Endothelial cell of umbilical vein (primary cell): Measurements from ENCODE around the gene MS4A6E. TPM values are rescaled to one million over a fixed set of nuclear protein-coding genes. Genes with fewer than 3 reads are reported as not detected.

Experiments
- BruUV-seq: library from RNA; stranded (reverse); fragments of 400-500 nt; replicated peaks from 2 replicates; lab custom pipeline; 2021; lab: Mats Ljungman, UMichigan
- CTCF ChIA-PET: fragments of 300-600, 350-600 bp; sonication (Branson Sonifier 250); formaldehyde crosslinking; loops from one replicate; lab custom pipeline; 2021; ENCODE audit warnings: antibody characterized with exemption, inconsistent platforms; lab: Charles Lee
- POLR2A ChIA-PET: fragments of 300-600, 350-600 bp; sonication (Branson Sonifier 250); formaldehyde crosslinking; loops from one replicate; lab custom pipeline; 2021; ENCODE audit warnings: antibody characterized with exemption, inconsistent platforms; lab: Charles Lee
- DNase-seq: peaks from one replicate; pipeline ENCODE4 v3.0.0-alpha.2; 2011; ENCODE audit warnings: low read depth, low spot score
- FAIRE-seq: peaks from 2 replicates; lab custom pipeline; 2011; peaks lifted over from hg19 to GRCh38; lab: Jason Lieb, UNC
- H2AFZ ChIP-seq: 2 replicates; pipeline ENCODE4 v1.6.0; 2012; ENCODE audit warnings: low read depth, low read length, control low read depth, inconsistent platforms
- H3K27ac ChIP-seq: 2 replicates; pipeline ENCODE4 v1.5.1; 2011; ENCODE audit warnings: low read depth, mild to moderate bottlenecking, control low read depth, low read length, moderate library complexity; ENCODE audit not compliant: insufficient read depth
- H3K27me3 ChIP-seq, 2 experiments: 2 replicates each; pipeline versions ENCODE4 v1.6.0 to v1.6.1; 2011; ENCODE audit warnings: low read length in 2 of 2, mixed read lengths in 1 of 2; ENCODE audit not compliant: control insufficient read depth in 2 of 2, insufficient read depth in 2 of 2
- H3K36me3 ChIP-seq, 2 experiments: 2 replicates in 1 of 2; 3 replicates in 1 of 2; pipeline ENCODE4 v1.5.1; 2011; ENCODE audit warnings: low read length in 2 of 2, mild to moderate bottlenecking in 1 of 2, moderate library complexity in 1 of 2; ENCODE audit not compliant: control insufficient read depth in 2 of 2, insufficient read depth in 2 of 2; ENCODE audit errors: extremely low read depth in 1 of 2
- H3K4me1 ChIP-seq: 3 replicates; pipeline ENCODE4 v1.5.1; 2011; ENCODE audit warnings: mild to moderate bottlenecking, low read length; ENCODE audit not compliant: control insufficient read depth, insufficient read depth; ENCODE audit errors: extremely low read depth
- H3K4me2 ChIP-seq: 2 replicates; pipeline ENCODE4 v1.6.1; 2011; ENCODE audit warnings: low read length, control low read depth, mixed read lengths; ENCODE audit not compliant: insufficient read depth
- H3K4me3 ChIP-seq, 3 experiments: fragments of 200-600 bp in 1 of 3; sonication (generic), shearing (Covaris generic) in 1 of 3; replicated peaks in 1 of 3; 2 replicates each; pipeline ENCODE4 v1.5.1; 2011 to 2016; ENCODE audit warnings: control low read depth in 3 of 3, low read length in 3 of 3, mild to moderate bottlenecking in 2 of 3, inconsistent platforms in 1 of 3, low read depth in 1 of 3, moderate library complexity in 1 of 3; ENCODE audit not compliant: insufficient read depth in 1 of 3
- H3K79me2 ChIP-seq: 2 replicates; pipeline ENCODE4 v1.6.0; 2012; ENCODE audit warnings: low read length, inconsistent platforms; ENCODE audit not compliant: control insufficient read depth, insufficient read depth
- H3K9ac ChIP-seq: replicated peaks from 2 replicates; pipeline ENCODE3; 2011; ENCODE audit warnings: low read length, control low read depth; ENCODE audit not compliant: insufficient read depth; ENCODE audit errors: extremely low read depth
- H3K9me1 ChIP-seq: replicated peaks from 3 replicates; pipeline ENCODE4 v1.6.0; 2011; ENCODE audit warnings: mild to moderate bottlenecking, low read length; ENCODE audit not compliant: control insufficient read depth, insufficient read depth; ENCODE audit errors: extremely low read depth
- H3K9me3 ChIP-seq: replicated peaks from 2 replicates; pipeline ENCODE4 v1.5.1; 2012; ENCODE audit warnings: low read length, inconsistent platforms; ENCODE audit not compliant: control insufficient read depth, insufficient read depth
- H4K20me1 ChIP-seq: replicated peaks from 2 replicates; pipeline ENCODE3; 2011; ENCODE audit warnings: mild to moderate bottlenecking, low read length; ENCODE audit not compliant: control insufficient read depth, insufficient read depth; ENCODE audit errors: extremely low read depth
- CTCF ChIP-seq, 2 donors: IDR thresholded peaks; 1 replicate in 1 of 2; 2 replicates in 1 of 2; pipeline ENCODE4 v1.5.1; 2011; ENCODE audit warnings: low read length in 2 of 2, mild to moderate bottlenecking in 2 of 2, moderate library complexity in 2 of 2, control low read depth in 1 of 2, inconsistent platforms in 1 of 2, low read depth in 1 of 2; ENCODE audit not compliant: insufficient read depth in 1 of 2; ENCODE audit errors: extremely low read depth in 1 of 2
- EZH2 ChIP-seq: IDR thresholded peaks from 2 replicates; pipeline ENCODE4 v1.6.1; 2012; ENCODE audit warnings: borderline replicate concordance, low read depth, mild to moderate bottlenecking, moderate library complexity, low read length, inconsistent platforms; ENCODE audit not compliant: severe bottlenecking
- FOS ChIP-seq: IDR thresholded peaks from 2 replicates; pipeline ENCODE4 v1.6.1; 2011; ENCODE audit warnings: mild to moderate bottlenecking, low read length, moderate library complexity, borderline replicate concordance; ENCODE audit not compliant: insufficient read depth
- GATA2 ChIP-seq: IDR thresholded peaks from 2 replicates; pipeline ENCODE4 v1.7.0; 2011; ENCODE audit warnings: low read depth, mild to moderate bottlenecking, moderate library complexity, mixed read lengths, low read length; ENCODE audit not compliant: insufficient read length, insufficient read depth
- JUN ChIP-seq: IDR thresholded peaks from 2 replicates; pipeline ENCODE4 v1.6.1; 2011; ENCODE audit warnings: borderline replicate concordance, low read depth; ENCODE audit not compliant: insufficient read length, insufficient read depth
- MAX ChIP-seq: IDR thresholded peaks from 2 replicates; pipeline ENCODE4 v1.6.1; 2011; ENCODE audit not compliant: insufficient read depth, insufficient read length
- MYC ChIP-seq: IDR thresholded peaks from one replicate; pipeline ENCODE4 v1.6.1; 2011; ENCODE audit warnings: mild to moderate bottlenecking, low read depth, low read length
- POLR2A ChIP-seq: IDR thresholded peaks from 2 replicates; pipeline ENCODE4 v1.6.1; 2012; ENCODE audit warnings: low read depth, mild to moderate bottlenecking, control low read depth, low read length
- POLR2AphosphoS5 ChIP-seq: IDR thresholded peaks from 2 replicates; pipeline ENCODE4 v1.6.1; 2012; ENCODE audit warnings: low read depth, mild to moderate bottlenecking, control low read depth, low read length, moderate library complexity; ENCODE audit not compliant: insufficient read depth
- dilution Hi-C: fragments of 300-500 bp; cut with MboI; formaldehyde crosslinking; loops from one replicate; pipeline ENCODE4 v1.15.0; 2019; ENCODE audit warnings: low sequenced_read_pairs; ENCODE audit not compliant: extremely low pct_ligation_motif_present
- intact Hi-C: fragments of 100-400 bp; cut with micrococcal nuclease; formaldehyde crosslinking; loops from one replicate; pipeline ENCODE4 v1.10.0; 2022
- polyA plus RNA-seq, 4 experiments: library from polyadenylated mRNA; depleted of rRNA in 3 of 4; stranded (reverse) in 3 of 4; unstranded in 1 of 4; fragments of >200 nt; gene quantifications; 2 replicates each; pipeline versions ENCODE4 v1.2.1 to v1.2.3, GENCODE V29; 2011 to 2012; ENCODE audit warnings: missing spikeins in 1 of 4
- total RNA-seq: library from RNA; stranded (reverse); gene quantifications from 2 replicates; pipeline ENCODE4 v1.2.3, GENCODE V29; 2021

MS4A6E gene
- total and polyA plus RNA-seq, 2 donors (not counting 3 experiments of a cell fraction or from before 2014, with no cell fraction given): not detected

- no peaks in the 10 kb centered on the region for H3K9me1 ChIP-seq
- DNase-seq (peak; percentile 14), FAIRE-seq (no peak)
- CTCF ChIA-PET: interaction anchor here (0.6 to 8.5 kb wide), 10 partner anchors 9 to 275 kb away, joined by 3 to 85 read pairs (median 15); no protein-coding TSS in a partner anchor
- no peaks in the 10 kb centered on the region for H3K9me3 ChIP-seq
- no peak for TF ChIP-seq MAX
- TF ChIP-seq CTCF (IDR thresholded peaks at IDR 0.05; ENCODE audit: extremely low read depth in 1 of 2, insufficient read depth in 1 of 2, low read depth in 1 of 2, low read length in 2 of 2): peak; percentile 41 to 49
- no TSS peak for BruUV-seq
- no peak overlapping the region for H3K4me2 ChIP-seq
- H3K4me1 ChIP-seq: no peaks in the 10 kb centered on the region
- dilution Hi-C loops (no loop called here), intact Hi-C loops (loop anchor here (1.0 kb wide), 1 partner anchor 275 kb away; no protein-coding TSS in a partner anchor)
- H3K36me3 ChIP-seq: no peaks in the 10 kb centered on the region
- H3K27me3 ChIP-seq: peaks cover 14 to 18% of the 10 kb centered on the region in 2 experiments
- no peak overlapping the region for H2AFZ ChIP-seq
- no peaks in the 10 kb centered on the region for H3K79me2 ChIP-seq
- no peak overlapping the region for H3K4me3 ChIP-seq
- H3K9ac ChIP-seq: no peak overlapping the region
- H3K27ac ChIP-seq: no peak overlapping the region
- POLR2A ChIA-PET: no interaction called here
- H4K20me1 ChIP-seq: no peaks in the 10 kb centered on the region
These were observed 16.1 kb downstream of the MS4A6E start for GRCh38 chr11:60343094-60343704.

GRCh38 chr11:60344146-60344545 is 17.1 kb downstream of the MS4A6E start:
- Histone ChIP-seq H4K20me1 (no peaks in the 10 kb centered on the region), H3K27me3 (peaks cover 19 to 21% of the 10 kb centered on the region in 2 experiments), H3K27ac (no peak overlapping the region), H3K9me3 (no peaks in the 10 kb centered on the region), H3K4me2 (no peak overlapping the region), H3K9me1 (no peaks in the 10 kb centered on the region), H3K79me2 (no peaks in the 10 kb centered on the region), H3K4me1 (no peaks in the 10 kb centered on the region), H3K36me3 (no peaks in the 10 kb centered on the region), H3K4me3 (no peak overlapping the region), H3K9ac (no peak overlapping the region), H2AFZ (no peak overlapping the region)
- no peak for TF ChIP-seq POLR2A
- TF ChIP-seq MAX: no peak
- no peak for TF ChIP-seq GATA2
- no peak for TF ChIP-seq FOS
- no peak for TF ChIP-seq MYC
- no peak for TF ChIP-seq JUN
- no peak for TF ChIP-seq CTCF (IDR thresholded peaks at IDR 0.05; ENCODE audit: extremely low read depth in 1 of 2, insufficient read depth in 1 of 2, low read depth in 1 of 2, low read length in 2 of 2)
- TF ChIP-seq EZH2: no peak
- TF ChIP-seq POLR2AphosphoS5: no peak
- no TSS peak for BruUV-seq
- POLR2A ChIA-PET: no interaction called here
- FAIRE-seq (no peak), DNase-seq (no peak)
- CTCF ChIA-PET: interaction anchor here (0.8 to 8.5 kb wide), 9 partner anchors 10 to 275 kb away, joined by 3 to 85 read pairs (median 16); no protein-coding TSS in a partner anchor
- dilution Hi-C loops: no loop called here
- intact Hi-C loops: loop anchor here (2.0 kb wide), 1 partner anchor 175 kb away; no protein-coding TSS in a partner anchor
